HG03103 (cell line): Measurements from ENCODE around the gene LDLRAD4.

Experiments used
- ATAC-seq: cut with Tn5 transposase; IDR thresholded peaks from one replicate; pipeline ENCODE4 v1.9.1; 2021; ENCODE audit warnings: low read depth; ENCODE audit not compliant: unreplicated experiment

Gene LDLRAD4

GRCh38 chr18:13416848-13417247 is 198.3 kb downstream of the LDLRAD4 start:
- ATAC-seq, result no peak

- ATAC-seq, result no peak
Observed at GRCh38 chr18:13418013-13418710, 199.6 kb downstream of the LDLRAD4 start.

GRCh38 chr18:13420969-13421686 is 202.6 kb downstream of the LDLRAD4 start:
- no peak for ATAC-seq

- ATAC-seq, result no peak
Observed at GRCh38 chr18:13422541-13423147, 204.1 kb downstream of the LDLRAD4 start.

GRCh38 chr18:13423352-13423751 is 204.8 kb downstream of the LDLRAD4 start:
- no peak for ATAC-seq

- no peak for ATAC-seq
Observed at GRCh38 chr18:13424363-13424762, 205.8 kb downstream of the LDLRAD4 start.

- ATAC-seq, result no peak
Observed at GRCh38 chr18:13425357-13426091, 207.0 kb downstream of the LDLRAD4 start.

- ATAC-seq, result no peak
Observed at GRCh38 chr18:13427354-13427753, 208.8 kb downstream of the LDLRAD4 start.

- no peak for ATAC-seq
Observed at GRCh38 chr18:13428319-13428718, 209.8 kb downstream of the LDLRAD4 start.

GRCh38 chr18:13429016-13429415 is 210.5 kb downstream of the LDLRAD4 start:
- no peak for ATAC-seq

- no peak for ATAC-seq
Observed at GRCh38 chr18:13429884-13430510, 211.4 kb downstream of the LDLRAD4 start.

GRCh38 chr18:13430663-13431062 is 212.1 kb downstream of the LDLRAD4 start:
- no peak for ATAC-seq

- ATAC-seq, result no peak
Observed at GRCh38 chr18:13431886-13432285, 213.3 kb downstream of the LDLRAD4 start.

GRCh38 chr18:13433125-13433524 is 214.6 kb downstream of the LDLRAD4 start:
- no peak for ATAC-seq

- no peak for ATAC-seq
Observed at GRCh38 chr18:13433685-13434084, 215.1 kb downstream of the LDLRAD4 start.

- no peak for ATAC-seq
Observed at GRCh38 chr18:13434854-13435253, 216.3 kb downstream of the LDLRAD4 start.

GRCh38 chr18:13435586-13436333 is 217.2 kb downstream of the LDLRAD4 start:
- no peak for ATAC-seq

- ATAC-seq, result no peak
Observed at GRCh38 chr18:13436576-13436975, 218.0 kb downstream of the LDLRAD4 start.

- ATAC-seq, result no peak
Observed at GRCh38 chr18:13437034-13437433, 218.5 kb downstream of the LDLRAD4 start.
